GM21381 (cell line): ENCODE results near the gene DNASE1L2.
"Not testable (repeated sequence)": the region's sequence is repeated elsewhere in the genome, so short reads cannot be mapped to it uniquely, and the experiment has no call there.

Source experiments
- ATAC-seq: cut with Tn5 transposase; IDR thresholded peaks from one replicate; pipeline ENCODE4 v1.9.1; 2021; ENCODE audit warnings: mild to moderate bottlenecking, moderate library complexity; ENCODE audit not compliant: unreplicated experiment

DNASE1L2 gene

DNA sequence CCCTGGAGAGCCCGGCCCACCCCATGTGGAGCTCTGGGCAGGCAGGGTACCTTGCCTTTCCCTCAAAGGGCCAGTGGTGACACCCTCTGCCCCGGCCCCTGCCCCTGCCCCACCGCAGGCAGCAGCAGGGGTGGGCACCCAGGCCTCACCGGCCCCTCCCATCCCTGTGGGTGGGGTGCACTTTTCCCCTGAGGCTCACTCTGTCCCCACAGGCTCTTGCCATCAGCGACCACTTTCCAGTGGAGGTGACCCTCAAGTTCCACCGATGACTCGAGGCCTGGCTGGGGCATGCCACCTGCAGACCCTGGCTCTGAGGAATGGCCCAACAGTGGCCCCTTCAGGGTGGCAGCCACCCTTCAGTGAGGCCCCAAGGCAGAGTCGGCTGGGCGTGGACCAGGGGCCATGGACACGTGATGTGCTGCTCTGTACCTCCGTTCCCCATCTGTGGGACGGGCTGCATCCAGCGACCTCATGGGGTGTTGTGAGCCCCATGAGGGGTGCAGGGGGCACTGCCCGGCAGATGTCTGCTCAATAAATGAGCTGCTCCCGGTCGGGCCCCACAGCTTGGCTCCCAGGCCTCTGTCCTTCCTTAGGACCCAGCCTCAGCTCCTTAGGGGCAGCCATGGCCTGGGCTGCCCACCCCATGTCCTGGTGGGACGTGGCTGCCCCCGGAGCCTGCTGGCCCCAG, 2.0 kb downstream of the DNASE1L2 start:
- ATAC-seq: no peak

DNA sequence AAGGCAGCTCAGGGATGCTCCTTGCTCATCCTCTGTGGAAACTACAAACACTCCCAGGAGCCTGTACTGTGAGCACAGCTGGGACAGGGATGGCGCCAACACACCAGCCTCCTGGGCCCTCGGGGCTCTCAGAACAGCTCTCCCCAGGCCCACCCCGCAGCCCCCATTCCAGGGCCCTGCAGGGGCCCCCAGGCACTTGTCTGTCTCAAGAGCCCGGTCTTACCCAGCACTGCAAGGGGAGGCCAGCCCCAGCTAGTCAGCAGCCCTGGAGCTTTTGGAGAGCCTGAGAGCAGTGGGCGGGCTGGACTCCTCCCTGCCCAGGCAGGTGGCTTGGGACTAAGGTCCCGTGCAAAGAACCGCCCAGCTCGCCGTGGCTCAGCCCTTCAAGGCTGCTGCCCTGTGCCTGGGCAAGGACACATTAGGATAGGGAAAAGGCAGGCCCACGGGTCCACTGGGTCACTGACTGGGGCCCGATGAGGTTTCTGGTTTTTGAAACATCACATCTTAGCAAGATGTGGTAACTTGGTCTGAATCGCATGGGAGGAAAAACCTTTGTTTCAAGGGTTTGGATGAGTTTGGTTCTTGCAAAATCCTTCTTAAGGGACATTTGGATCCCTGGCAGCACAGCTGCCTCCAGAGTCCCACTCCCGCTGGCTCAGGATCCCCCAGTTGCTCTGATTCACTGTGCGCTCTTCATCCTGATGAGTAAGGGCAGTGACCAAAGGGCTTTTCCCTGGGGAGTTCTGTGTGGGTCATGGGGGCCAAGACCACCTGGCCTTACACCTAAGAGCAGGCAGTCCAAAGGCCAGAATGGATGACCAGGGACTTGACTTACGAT, 2.8 kb downstream of the DNASE1L2 start:
- no peak for ATAC-seq

DNA sequence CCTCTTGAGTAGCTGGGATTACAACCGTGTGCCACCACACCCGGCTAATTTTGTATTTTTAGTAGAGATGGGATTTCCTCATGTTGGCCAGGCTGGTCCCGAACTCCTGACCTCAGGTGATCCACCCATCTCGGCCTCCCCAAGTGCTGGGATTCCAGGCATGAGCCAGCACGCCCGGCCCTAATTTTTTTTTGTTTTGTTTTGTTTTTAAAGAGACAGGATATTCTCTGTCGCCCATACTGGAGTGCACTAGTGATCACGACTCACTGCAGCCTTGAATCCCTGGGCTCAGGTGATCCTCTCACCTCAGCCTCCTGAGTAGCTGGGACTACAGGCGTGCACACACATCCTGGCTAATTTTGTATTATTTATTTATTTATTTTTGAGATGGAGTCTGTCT, 4.1 kb downstream of the DNASE1L2 start:
- not testable (repeated sequence) for ATAC-seq

DNA sequence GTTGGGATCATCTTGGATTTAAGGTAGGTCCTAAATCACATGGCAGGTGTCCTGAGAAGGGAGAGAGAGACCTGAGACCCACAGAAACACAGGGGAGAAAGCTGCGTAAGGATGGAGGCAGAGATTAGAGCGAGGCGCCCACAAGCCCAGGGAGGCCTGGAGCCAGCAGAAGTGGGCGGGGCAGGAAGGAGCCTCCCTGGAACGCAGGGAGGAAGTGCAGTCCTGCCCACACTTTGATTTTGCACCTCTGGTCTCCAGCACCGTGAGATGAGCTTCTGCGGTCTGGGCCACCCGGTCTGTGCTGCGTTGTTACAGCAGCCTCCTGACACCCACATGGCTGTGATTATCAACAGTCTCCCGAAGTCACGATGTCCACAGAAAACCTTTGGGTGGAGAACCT, 6.4 kb downstream of the DNASE1L2 start:
- ATAC-seq: no peak

DNA sequence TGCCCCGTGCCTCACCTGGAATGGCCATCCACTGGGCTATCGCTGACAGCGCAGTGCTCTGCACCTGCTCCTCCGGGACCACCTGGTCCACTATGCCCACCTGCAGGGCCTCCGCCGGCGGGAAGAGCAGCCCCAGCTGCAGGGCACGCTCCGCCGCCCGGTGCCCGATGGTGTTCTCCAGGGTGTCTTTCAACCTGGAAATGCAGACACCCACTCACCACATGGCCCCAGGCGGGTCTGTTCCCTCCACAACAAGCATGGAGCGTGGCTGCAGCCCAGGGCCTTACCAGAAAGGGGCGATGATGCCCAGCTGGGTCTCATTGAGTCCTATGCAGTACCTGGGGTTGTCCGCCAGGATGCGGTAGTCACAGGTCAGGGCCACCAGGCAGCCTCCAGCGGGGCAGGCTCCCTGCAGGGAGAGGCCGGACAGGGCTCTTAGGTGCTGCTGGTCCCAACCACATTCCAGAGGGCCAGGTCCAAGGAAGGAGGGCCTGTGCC, 6.8 kb downstream of the DNASE1L2 start:
- ATAC-seq: no peak

DNA sequence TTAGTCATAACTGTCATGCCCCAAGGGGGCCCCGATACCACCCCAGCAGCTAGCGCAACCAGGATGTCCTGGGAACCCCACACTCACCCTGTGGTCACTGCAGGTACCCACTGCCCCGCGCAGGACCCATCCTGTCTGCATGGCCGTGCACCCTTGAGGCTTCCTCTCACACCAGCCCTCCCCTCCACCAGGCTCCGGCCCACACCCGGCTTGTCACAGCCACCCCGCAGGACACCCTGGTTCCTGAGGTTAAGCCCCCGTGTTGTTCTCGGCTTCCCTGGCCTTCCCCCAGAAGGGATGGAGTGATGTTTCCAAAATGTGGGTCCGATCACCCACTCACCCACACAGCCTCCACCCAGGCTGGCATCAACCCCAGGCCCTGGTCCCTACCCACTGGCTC, 7.5 kb downstream of the DNASE1L2 start:
- no peak for ATAC-seq

DNA sequence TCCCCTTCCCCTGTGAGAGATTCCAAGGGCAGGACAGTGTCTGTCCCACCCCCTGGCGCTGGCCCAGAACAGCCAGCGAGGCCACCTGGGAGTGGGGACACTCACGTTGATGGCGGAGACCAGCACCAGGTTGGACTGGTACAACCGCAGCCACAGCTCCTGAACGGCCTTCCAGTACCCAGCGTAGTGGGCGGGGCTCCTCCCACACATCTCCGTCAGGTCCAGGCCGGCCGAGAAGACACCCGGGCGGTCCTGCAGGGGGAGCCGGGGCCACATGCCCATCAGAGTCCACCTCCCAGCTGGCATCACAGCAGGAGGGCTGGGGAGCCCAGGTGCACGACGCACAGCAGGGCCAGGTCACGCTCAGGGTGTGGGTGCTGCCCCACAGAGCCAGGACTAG, 8.1 kb downstream of the DNASE1L2 start:
- no peak for ATAC-seq

DNA sequence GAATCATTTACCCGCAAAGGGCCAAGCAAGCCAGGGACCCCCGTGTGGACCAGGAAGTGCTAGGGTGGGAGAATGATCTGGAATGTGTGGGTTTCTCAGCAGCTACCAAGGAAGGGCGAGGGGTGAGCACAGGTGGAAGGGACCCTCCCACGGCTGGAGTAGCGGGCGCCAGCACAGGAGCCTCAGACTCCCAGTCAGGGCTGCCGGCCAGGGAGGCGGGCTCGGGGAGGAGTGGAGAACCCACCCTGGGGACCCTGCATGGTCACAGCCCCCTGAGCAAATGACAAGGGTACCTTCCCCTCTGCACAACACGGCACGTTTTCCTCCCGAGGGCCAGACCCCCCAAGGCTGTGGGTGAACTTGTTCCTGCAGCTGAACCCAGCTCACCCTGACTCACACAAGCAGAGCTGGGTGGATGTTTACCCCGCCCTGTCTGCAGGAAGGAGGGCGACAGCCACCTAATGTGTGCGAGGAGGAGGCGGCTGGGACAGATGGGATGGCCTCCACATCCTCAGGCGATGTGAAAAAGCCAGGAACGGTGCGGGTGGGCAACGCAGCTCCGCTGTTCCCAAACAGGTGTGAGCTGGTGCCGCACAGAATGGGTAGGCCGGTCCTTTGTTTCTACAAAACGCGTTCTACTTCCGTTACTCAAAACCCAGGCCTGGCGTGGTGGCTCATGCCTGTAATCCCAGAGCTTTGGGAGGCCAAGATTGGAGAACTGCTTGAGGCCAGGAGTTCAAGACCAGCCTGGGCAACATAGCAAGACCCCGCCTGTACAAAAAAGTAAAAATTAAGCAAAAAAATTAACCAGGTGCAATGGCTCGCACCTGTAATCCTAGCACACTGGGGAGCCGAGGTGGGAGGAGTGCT, 8.9 kb downstream of the DNASE1L2 start:
- ATAC-seq: no peak

DNA sequence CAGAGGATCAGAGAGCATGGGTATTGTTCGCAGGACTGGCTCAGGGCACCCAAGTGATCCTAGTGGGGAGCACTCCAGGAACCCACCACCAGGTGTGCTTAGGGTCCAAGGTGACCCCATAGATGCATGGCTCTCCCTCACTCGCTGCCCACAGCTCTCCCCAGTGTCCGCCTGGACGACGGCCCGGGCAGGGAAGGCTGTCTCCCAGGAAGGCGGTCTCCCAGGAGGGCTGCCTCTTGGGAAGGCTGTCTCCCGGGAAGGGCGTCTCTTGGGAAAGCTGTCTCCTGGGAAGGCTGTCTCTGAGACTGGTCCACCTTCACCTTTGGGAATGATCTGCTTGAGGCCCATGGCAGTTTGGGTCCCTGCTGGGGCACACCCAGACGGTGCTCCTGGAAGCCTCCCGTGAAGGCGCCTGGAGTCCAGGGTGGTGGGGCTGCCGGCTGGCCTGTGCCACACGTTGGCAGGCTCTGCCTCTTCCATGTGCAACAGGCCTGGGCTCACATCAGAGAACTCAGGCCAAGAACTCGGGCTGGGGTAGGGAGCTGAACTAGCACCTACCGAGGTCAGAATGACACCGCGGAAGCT, 10.1 kb downstream of the DNASE1L2 start:
- ATAC-seq: no peak

DNA sequence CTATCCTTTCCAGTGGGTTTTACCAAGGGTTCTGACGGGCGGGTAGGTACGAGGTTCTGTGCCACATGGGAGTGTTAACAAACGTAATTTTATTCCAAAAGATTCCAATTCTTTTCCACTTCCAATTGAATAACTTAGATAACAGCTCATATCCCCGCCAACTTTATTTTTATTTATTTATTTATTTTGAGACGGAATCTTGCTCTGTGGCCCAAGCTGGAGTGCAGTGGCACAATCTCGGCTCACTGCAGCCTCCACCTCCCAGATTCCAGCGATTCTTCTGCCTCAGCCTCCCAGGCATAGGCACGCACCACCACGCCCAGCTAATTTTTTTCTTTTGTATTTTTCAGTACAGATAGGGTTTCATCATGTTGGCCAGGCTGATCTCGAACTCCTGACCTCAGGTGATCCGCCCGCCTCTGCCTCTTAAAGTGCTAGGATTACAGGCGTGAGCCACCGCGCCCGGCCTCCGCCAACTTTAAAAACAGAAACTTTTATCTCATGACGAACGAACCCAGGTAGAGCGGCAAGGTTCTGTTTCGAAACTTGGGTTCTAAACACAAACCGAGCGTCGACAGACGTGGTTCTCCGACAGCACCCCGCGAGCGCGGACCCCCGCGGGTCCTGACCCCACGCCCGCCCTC, 14.5 kb downstream of the DNASE1L2 start:
- ATAC-seq: no peak

DNA sequence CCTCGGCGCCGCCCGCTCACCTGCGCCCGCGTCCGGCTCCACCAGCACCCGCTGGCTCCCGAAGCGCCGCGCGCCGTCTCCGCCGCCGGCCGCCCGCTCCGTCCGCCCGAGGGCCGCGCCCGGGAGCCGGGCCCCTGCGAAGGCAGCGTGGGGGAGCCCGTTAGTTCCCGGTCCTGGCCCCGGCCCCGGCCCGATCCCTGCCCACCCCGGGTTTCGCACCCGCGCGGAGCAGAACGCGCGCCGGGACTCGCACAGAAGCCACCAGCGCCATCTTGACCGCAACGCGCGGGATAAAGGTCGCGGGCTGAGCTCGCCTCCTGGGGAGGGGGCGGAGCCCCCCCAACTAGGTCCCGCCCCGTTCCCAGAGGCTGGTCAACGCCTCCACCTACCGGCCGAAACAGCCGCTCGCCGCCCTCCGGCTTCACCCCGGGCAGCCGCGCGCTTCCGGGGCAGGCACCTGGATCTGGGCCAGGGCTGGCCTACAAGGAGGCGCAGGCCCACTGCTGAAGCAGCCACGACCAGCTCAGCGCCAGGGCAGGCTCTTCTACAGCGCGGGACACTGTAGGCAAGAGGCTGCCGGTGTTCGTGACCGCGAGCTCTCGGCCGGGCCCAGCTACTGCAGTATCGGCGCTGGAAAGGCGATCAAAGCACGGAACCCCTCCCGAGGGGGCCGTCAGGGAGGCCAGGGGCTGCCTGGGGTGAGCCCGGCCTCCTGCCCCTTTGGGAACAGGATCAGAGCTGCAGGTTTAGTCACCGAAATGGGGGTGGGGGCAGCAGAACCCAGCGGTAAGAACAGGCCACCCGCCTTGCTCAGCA, 15.3 kb downstream of the DNASE1L2 start, which contains the start of gene ECI1:
Gene ECI1 (minus strand): TSS at position 292 of the 816 bp plus-strand sequence. CDS start 21 bp downstream, at position 271.
- ATAC-seq: peak; percentile 91

DNA sequence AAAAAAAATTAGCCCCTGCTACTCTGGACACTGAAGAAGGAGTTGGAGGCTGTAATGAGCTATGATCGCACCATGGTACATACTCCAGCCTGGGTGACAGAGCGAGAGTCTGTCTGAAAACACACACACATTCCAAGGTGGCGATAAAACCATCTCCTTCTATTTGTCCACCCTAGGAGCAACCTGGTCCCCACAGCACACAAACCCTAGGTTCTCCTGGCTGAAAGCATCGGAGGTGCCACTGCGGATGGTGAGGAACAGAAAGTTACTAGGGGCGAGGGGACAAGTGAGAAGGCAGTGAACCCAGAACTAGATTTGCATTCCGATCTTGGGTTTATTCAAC, 16.5 kb downstream of the DNASE1L2 start:
- ATAC-seq: no peak

DNA sequence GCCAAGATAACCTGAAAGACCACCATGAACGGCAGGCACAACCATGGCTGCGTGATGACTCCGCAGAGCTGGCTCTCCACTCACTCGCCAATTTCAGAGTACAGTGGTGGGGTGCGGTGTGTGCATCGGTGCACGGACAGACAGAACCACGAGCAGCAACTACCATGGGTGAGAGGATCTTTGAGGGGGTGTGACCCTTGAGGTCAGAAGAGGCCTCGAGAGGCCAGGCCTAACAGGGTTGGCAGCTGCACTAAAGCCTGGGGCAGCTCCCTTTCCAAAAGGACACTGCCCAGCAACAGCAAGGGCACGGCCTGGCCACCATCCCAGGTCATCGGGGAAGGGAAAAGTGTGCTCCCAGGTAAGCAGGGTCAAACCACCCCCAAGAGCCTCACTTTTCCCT, 17.0 kb downstream of the DNASE1L2 start:
- no peak for ATAC-seq

DNA sequence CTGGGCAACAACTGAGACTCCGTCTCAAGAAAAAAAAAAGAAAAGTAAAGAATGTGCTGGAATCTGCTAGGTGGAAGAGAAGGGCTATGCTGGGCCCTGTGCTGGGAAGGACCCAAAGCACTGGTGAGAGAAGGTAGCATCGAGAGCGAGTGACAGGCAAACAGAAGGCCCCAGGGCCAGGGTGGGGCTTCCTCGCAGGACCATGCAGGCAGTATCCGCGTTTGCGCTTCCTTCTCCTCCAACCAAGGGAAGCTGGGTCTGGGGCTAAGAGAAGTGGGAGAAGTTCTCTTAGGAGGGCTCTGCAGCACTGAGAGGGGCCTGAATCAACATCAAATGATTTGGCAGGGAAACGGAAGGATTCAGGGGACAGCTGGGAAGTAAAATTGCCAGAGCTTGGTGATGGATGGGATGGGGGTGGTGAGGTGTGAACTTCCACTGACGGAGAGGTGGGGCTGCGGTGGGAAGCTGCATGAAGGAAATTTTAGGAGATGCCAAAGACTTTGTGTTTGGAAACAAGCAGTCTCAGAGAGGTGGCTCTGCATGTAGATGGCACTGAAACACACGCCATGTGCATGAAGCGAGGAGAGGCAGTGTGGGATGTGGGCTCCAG, 20.4 kb downstream of the DNASE1L2 start:
- no peak for ATAC-seq

DNA sequence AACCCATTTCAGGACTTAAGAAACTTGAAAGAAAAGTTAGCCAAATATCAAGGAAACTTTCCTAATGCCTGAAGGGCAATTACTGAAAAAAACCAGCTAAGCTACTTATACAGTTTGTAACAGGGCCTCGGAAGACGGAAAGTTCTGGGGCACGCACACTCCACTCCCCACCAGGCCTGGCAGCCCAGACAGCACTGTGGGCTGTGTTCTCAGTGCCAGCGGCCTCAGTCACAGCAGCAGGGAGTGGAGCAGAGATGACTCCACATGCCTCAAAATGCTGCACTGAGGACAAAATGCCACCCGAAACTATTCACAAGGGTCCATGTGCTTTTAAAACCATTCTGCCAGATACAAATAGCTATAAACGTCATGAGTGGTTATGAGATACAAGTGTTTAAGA, 21.5 kb downstream of the DNASE1L2 start:
- ATAC-seq: no peak

DNA sequence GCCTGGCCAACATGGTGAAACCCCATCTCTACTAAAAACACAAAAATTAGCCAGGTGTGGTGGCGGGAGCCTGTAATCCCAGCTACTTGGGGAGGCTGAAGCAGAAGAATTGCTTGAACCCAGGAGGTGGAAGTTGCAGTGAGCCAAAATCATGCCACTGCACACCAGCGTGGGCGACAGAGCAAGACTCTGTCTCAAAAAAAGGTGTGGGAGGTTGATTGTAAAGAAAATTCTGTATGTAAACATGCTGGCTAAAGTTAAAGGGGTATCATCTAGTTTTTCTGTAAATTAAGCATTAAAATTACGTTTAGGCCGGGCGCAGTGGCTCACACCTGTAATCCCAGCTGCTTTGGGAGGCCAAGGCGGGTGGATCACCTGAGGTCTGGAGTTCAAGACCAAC, 22.3 kb downstream of the DNASE1L2 start:
- not testable (repeated sequence) for ATAC-seq

DNA sequence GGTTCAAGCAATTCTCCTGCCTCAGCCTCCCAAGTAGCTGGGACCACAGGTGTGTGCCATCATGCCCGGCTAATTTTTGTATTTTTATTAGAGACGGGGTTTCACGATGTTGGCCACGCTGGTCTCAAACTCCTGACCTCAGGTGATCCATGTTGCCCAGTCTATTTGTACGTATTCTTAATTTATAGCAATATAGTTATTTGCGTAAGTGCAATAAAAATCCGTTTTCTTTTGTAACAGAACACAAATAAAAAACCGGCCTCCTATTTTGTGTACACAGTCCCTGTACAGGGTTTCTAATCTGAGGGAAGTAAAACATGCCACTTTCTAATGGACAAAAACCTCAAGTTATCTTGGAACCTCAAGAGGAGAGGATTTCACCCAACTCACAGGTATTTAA, 24.0 kb downstream of the DNASE1L2 start:
- no peak for ATAC-seq

DNA sequence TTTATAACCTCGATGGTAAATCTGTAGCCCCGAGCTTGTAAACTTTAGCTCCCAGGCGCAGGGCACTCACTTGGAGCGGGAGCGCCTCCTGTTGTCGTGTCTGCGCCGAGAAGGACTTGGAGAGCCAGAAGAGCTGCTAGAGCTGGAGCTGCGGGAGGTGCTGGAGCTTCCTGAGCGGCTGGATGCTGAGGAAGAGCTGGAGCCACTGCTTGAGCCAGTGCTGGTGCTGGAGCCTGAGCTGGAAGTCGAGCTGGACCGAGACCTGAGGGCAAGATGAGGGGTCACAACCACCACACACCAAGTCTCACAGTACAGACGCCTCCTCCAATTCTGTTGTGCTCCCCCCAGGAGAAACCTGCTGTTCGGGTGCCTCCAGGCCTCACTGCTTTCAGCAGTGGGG, 26.8 kb downstream of the DNASE1L2 start:
- ATAC-seq: not testable (repeated sequence)

DNA sequence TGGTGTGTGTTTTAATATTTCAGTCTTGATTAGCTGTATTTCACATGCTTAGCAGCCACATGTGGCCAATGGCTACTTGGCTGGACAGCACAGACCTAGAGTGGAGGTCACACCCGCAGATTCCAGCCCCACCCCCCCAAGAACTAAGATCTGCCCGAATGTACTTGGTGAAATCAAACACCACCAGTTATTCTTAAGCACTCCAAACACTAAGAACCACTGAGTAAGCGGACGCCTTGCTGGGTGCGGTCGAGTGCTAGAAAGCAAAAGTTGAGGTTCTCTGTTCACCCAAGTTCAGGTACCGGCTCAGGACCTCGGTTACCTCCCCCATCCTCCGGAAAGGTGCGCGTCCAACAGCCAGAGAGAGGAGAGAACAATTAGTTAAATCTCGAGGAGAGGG, 30.6 kb downstream of the DNASE1L2 start:
- not testable (repeated sequence) for ATAC-seq
